ENCODE results near the gene PTH1R. TPM values are rescaled to one million over a fixed set of nuclear protein-coding genes. Genes with fewer than 3 reads are reported as not detected.

Gene PTH1R
- polyA plus RNA-seq, 3 donors: 144 to 185 (median 179) TPM

- DNase-seq (ENCODE audit: low read depth in 3 of 3, low spot score in 2 of 3): no peak
Measured at GRCh38 chr3:46926447-46926846, 48.9 kb downstream of the PTH1R start.

DNA sequence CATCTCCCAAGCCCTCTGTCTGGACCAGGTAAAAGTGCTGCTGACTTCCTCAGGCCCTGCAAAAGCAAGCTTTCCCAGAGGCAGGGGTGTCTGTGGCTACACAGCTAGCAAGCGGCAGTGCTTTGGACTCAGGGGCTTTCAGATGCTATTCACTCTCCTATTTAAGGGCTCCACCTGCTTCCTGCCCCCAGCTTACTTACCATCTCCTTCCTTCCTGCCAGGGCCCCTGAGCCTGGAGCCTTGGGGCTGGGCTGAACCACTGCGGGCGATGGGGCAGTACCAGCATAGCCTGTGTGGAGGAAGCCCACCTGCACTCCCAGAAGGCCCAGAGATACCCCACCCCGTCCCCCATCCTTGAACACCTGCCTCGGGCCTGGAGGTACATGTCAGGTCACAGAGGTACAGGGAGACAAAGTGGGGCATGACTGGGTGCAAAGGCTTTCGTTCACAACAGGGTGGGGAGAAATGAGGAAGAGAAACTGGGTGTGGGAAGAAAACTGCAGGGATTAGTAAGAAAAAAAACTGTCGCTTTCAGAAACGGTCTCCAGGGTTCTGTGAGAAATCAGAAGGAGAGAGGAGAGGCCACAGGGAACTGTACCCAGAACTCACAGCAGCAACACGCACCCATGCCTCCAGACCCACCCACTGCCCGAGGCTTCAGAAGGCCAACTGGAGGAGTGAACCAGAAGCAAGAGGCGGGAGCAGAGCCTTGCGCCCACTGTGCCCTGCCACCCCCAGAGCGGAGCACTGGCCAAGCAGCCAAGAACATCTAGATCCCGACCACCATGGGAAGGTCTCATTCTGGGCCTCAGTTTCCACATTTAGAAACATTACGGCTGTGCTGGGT is 49.6 kb downstream of the PTH1R start:
- DNase-seq (ENCODE audit: low read depth in 3 of 3, low spot score in 2 of 3): no peak

DNA sequence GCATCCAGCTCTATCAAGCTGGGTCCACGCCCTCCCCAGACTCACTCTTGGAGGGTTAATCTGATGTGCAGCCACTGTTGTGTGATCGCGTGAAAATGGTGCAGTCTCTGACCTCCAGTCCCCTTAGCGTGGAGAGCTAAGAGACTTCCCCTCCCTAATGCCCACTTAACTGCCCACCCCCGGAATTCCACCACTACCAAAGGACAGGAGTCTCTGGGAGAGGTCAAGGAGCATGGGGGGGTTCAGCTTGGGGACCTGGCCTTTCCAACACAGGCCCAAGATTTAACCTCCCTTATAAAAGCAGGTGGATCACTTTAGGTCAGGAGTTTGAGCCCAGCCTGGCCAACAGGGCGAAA is 50.2 kb downstream of the PTH1R start:
- DNase-seq (ENCODE audit: low read depth in 3 of 3, low spot score in 2 of 3): no peak

DNA sequence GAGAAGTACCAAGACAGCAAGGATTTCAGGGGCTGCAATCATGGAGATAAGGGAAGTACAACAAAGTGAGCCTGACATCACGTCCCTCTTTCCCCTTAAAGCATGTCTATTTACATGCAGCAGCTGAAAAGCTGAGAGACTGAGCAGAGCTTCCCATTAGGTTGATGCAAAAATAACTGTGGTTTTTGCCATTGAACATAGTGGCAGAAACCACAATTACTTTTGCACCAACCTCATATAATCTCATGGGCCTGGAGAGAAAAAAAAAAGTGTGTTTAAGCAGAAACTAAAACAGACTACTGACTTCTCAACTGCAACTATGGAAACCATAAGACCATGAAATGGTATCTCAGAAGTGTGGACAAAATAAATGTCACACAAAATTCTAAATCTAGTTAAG is 50.8 kb downstream of the PTH1R start:
- no peak for DNase-seq (ENCODE audit: low read depth in 3 of 3, low spot score in 2 of 3)

DNA sequence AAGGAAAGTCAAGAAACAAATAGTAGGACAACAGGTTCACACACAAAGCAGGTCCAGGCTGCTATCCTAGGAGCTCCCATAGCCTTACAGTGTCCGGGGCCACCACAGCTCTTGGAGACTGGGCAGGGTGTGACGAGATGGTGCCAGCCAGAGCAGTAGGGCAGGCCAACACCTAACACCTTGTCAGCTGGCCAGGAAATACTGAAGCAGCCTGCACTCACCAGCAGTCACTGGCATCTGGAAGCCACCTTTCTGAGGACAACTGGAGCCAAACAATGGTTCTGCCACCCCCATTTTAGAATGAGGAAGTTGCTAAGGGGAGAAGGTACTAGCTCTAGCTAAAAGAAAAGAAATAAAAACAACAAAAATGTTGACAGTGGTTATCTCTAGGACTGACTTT is 51.8 kb downstream of the PTH1R start:
- DNase-seq (ENCODE audit: low read depth in 3 of 3, low spot score in 2 of 3): no peak

GRCh38 chr3:46930166-46930944 is 52.8 kb downstream of the PTH1R start:
- no peak for DNase-seq (ENCODE audit: low read depth in 3 of 3, low spot score in 2 of 3)

- no peak for DNase-seq (ENCODE audit: low read depth in 3 of 3, low spot score in 2 of 3)
Measured at GRCh38 chr3:46930945-46931403, 53.5 kb downstream of the PTH1R start.

DNA sequence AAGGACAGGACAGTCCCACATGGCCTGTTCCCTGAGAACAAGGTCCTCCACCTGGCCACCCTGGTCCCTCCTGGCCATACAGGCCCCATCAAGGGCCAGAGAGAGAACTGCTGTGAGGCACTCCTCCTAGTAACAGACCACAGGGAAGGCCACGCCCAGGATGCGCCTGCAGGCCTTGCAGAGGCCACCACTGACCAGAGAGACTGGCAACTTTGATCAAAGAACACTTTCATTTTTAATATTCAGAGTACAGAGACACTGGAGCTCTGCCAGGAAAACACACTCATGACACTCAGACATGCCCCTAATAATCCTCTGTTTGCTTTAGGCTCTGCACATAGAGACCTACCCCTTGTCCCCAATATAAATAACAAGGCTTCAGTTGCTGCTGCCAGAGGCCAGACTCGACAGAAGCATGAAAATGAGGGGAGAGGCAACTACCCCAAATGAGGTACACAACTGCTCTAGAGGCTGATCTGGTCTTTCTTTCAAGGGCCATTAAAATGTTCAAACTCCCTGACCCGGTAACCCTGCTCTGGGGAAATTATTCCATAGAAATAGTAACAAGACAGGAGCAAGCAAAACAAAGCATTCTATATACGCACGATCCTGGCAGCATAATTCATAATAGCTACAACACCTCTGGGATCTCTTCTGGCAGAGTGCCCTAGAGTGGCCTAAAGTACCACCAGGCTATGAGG is 54.3 kb downstream of the PTH1R start:
- no peak for DNase-seq (ENCODE audit: low read depth in 3 of 3, low spot score in 2 of 3)

DNA sequence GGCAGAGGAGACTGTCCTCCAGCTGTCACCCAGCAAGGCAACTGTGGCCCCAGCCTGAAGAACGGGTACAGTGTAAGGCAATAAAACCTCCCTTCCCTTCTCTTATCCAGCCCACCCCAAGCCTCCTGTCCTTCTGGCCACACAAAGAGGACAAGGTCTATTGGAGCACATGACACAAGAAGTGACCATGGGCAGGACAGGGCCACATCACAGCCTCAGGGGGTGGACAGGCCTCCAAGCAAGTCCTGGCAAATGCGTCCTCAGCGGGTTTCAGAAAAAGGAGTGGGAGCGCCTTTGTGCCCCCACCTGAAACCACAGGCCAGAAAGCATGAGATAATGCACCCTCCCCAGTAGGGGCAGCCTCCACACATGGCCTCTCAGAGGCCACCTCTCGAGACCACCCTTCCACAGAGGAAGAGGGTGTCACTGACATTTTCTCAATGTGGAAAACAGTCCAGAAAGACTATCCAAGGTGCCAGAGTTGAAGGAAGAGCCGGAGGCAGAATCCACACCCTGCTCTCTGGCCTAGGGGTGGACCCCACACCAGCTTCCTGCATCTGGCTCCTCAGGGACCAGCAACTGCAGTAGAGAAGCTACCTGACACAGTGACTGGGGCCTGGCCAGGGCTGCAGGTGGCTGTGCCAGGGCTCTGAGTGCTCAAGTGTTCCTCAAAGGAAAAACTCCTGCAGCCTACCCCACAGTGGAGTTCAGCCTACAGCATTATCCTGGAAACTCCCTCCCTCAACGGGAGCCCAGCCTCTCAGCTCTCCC is 55.1 kb downstream of the PTH1R start:
- no peak for DNase-seq (ENCODE audit: low read depth in 3 of 3, low spot score in 2 of 3)

DNA sequence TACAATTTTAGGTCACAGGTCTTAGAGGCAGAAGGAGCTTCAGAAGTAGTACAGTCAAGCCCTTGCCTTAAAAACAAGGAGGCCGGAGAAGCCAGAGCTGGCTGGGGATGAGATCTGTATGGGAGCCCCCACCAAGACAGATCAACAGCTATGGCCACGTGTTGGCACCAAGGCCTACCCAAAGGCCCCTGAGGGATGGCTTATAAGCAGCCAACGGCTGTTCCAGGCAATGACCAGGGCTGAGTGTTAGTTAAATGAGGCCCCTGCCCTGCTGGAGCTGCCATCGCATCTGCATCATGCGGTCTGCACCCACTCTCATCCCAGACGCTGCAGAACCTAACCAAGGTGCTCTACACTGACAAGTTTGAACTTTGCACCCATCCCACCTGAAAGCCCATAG is 55.7 kb downstream of the PTH1R start:
- DNase-seq (ENCODE audit: low read depth in 3 of 3, low spot score in 2 of 3): no peak

DNA sequence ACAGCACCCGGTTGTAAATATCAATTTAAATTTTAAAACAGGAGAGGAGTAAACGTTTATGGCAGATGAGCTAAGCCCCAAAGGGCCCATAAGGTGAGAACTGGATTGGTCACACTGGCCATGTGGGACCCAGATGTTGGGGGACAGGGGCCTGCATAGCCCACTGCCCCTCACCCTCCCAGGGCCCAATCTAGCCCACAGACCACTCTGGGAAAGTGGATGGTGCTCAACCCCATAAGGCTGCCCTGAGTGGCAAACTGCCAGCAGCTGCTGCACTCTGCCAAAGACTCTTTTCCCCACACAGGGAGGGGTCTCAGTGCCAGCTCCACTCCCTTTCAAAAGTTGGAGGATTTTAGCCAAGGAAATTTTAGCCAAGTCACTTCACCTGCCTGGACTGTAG is 56.6 kb downstream of the PTH1R start:
- no peak for DNase-seq (ENCODE audit: low read depth in 3 of 3, low spot score in 2 of 3)

- DNase-seq (ENCODE audit: low read depth in 3 of 3, low spot score in 2 of 3): no peak
Measured at GRCh38 chr3:46934498-46935167, 57.1 kb downstream of the PTH1R start.

- no peak for DNase-seq (ENCODE audit: low read depth in 3 of 3, low spot score in 2 of 3)
Measured at GRCh38 chr3:46935168-46935858, 57.8 kb downstream of the PTH1R start.

DNA sequence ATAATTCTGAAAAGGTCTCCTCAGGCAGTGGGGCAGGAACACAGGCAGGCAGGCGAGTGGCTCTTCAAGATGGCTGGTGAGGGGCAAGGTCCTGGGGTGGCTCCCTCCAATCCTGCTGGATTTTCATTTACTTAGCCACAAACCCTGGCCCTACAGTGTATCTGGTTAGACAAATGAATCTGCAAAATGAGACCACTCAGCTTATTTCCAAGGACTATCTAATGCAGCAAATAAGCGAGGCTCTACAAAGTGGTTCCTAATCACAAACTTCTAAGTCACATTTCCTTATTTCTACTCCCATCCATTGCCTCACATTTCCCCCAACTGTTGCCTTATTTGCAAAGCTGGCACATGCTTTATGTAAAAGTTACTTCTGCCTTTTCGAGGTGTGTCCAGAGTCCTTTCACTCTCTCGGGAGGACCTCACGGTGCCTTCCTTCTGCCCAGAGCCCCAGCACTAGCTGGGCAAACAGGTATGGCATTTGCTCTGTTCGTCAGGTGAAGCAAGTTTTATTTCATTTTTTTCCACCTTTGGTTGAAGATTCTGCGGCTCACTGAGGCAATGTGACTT is 58.6 kb downstream of the PTH1R start:
- no peak for DNase-seq (ENCODE audit: low read depth in 3 of 3, low spot score in 2 of 3)

DNA sequence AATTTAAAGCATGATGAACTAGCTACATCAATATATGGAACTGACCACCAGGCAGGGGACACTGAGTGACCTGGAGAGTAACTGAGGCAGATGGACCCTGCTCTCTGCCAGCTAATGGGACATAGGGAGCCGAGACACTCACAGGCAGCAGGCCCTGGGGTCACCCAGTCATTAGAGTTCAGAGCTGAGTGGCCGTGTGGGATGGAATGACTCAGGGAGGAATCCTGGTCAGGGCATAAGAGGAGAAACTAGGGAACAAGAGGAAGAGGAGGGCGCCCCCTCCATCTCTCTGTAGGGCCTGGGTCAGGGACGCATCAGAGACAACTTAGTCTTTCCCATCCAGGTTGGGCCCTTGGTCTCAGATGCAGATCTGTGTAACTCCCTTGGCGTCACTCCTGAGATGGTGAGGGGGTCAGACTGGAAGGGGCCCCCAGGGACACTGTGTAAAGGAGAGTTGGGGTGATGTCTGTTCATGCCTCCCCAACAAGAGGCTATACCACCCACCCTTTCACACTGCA is 59.3 kb downstream of the PTH1R start:
- DNase-seq (ENCODE audit: low read depth in 3 of 3, low spot score in 2 of 3): no peak

DNA sequence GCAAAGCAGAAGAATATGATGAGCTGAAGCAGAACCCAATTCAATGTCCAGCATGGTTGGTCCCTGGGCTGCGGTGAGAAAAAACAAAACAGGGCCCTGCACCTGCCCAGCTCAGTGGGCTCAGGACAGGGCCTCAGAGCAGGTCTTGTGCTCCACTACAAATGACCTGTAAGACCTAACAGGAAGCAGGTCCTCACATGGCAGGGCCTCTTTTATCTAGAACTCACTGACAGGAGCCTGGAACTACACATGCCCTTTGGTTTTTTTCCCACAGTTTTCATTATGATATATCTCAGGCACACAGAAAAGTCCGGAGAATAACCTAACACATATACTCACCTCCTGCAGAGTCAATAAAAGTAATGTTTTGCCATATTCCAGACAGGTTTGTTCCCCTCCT is 60.6 kb downstream of the PTH1R start:
- DNase-seq (ENCODE audit: low read depth in 3 of 3, low spot score in 2 of 3): no peak

- DNase-seq (ENCODE audit: low read depth in 3 of 3, low spot score in 2 of 3): no peak
Measured at GRCh38 chr3:46939578-46940445, 62.3 kb downstream of the PTH1R start.

- DNase-seq (ENCODE audit: low read depth in 3 of 3, low spot score in 2 of 3): no peak
Measured at GRCh38 chr3:46942076-46942475, 64.6 kb downstream of the PTH1R start.
